Stimulated activated CD8-positive, alpha-beta memory T cell treated with anti-CD3 and anti-CD28 coated beads, Interleukin-7, amount 100 ng/mL, for 48 hours (primary cell): ENCODE data around the gene NEK5.

Source experiments
- DNase-seq, 2 donors: peaks; one replicate each; pipeline ENCODE4 v3.0.0-alpha.2; 2020; ENCODE audit warnings: low read depth in 1 of 2; ENCODE audit errors: extremely low read depth in 1 of 2

NEK5 gene

DNA sequence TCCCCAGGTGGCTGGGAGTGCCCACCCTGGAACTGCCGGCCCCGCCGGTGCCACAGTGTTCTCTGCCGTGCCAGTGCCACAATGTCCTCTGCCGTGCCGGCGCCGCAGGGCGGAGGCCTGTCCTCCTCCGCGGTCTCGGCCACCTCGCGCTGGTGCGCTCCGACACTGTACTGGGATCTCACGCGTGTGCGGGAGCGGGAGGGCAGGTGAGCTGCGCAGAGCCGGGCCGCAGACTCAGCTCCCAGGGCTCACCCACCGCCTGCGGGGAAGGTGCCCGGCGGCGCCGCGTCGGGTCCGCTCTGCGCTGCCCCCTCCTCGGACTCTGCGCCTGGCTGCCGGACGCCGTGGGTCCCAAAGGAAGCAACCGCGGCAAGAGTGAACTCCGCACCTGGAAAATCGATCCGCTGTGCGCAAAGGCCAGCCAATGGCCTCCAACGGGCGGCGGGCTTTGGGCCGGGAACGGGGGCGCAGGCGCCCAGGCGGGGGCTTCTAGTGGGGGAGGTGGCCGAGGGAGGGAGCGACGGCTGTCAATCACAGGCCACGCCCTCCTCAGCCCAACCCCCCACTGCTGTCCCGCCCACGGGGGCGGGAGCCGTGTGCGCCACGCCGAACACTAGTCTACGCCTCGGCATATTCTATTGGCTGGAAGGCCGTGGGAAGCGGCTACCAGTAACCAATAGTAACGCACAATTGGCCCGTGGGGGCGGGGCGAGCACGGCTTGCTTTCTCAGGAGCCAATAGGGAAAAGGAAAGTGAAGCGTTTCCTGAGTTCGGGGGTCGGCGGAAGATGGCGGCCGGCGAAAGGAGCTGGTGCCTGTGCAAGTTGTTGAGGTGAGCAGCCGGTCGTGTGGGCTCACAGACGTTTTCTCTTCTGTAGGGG is 117.0 kb downstream of the NEK5 start, which contains the start of gene ALG11:
Gene ALG11, plus strand, starts transcription at position 767 of the 880 bp plus-strand sequence. Its CDS starts 21 bp downstream, at position 788.
- peak; percentile 96 to 99 for DNase-seq

DNA sequence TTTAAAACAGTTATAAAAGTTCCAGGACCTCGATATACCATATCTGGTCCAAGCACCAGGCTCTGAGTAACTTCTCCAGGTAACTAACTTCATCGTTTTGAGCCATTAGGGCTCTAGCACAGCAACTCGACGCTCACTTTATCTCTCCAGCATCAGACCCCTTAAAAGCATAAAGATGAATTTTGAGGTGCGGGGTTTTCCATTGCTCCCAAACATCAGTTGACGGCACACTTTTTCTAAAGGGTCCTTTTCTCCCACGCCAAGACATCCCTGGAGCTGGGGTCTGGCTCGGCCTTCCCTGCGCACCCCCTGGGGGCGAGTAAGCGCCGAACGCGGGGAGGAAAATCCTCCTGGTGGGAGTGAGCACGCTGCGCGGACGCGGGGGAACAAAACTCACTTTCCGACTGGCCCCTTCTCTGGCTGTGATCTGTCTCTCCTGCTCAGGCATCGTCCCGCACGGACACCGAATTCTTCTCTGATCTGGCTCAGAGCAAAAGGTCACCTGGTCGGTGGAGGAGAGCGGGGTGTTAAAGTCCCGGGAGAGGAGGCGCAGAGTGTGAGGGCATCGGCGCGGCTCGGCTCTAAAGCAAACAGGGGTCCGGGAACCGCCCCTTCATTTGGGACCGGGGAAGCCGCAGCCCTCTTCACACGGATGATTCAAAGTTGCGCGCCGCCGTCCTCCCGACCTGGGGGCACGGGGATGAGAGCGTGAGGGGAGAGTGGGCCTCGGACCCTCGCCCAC is 117.8 kb downstream of the NEK5 start, which contains the start of gene ATP7B:
Gene ATP7B, minus strand, starts transcription at position 561 of the 742 bp plus-strand sequence. Its CDS starts 113 bp downstream, at position 448.
- no peak for DNase-seq

DNA sequence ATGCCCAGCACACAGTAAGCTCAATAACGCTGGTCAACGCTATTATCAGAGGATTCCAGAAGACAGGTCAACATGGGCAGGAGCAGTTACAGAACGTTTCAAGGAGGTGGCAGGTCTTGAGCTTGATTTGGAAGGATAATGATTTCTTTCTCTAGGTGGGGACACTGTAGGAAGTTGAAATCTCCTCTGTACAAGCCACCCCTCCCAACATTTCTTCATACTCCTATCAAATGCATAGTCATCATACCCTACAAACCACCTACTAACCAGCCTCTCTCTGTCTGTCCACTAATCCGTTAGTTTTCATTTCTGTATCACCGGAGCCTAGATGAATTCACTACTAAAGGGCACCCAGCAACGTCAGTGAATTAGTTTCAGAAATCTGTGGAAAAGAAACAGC is 118.9 kb downstream of the NEK5 start:
- DNase-seq, result no peak

DNA sequence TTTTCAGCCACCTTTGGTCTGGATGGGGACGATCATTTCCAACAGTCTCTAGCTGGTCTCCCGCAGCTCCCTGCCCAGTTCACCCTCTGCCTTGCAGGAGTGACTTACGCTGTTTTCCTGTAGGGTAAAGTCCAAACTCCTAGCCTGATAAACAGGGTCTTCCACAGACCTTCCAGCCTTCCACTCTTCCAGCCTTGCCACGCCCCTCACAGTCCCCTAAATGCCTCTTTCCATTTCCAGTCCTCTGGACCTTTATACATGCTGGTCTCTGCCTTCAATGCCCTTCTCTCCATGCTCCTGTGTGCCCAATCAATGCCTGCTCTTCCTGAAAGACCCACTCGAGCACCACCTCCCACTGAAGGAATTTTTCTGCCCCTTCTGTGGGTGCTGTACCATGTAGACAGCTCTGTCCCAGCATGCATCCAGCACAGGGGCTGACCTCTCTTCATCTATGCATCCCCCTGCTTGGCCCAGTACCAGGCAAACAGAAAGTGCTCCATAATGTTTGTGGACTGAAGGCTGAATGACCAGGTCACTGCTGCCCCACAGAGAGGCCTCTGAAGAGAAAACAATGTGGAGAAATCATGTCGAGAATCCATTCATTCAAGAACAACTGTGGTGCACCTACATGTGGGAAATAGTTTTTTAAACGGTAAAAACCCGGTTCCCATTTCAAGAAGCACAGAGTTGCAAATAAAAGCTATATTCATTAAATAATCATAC is 122.2 kb downstream of the NEK5 start:
- no peak for DNase-seq

DNA sequence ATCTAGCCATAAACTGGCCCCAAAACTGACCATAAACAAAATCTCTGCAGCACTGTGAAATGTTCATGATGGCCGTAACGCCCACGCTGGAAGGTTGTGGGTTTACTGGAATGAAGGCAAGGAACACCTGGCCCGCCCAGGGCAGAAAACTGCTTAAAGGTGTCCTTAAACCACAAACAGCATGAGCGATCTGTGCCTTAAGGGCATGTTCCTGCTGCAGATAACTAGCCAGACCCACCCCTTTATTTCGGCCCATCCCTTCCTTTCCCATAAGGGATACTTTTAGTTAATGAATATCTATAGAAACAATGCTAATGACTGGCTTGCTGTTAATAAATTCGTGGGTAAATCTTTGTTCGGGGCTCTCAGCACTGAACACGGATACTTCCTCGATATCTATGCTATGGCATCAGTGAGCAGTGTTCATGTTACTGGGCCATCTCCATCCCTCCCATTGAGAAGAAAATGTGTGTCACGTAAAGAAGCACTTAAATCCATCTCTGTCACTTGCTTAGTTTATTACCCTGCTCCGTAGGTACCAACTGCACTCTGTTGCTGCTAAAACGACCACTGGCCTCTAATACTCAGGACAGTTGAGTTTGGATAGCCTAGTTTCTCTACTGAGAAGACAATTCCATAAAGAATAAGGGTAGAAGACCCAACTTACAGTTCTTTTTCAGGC is 122.9 kb downstream of the NEK5 start:
- no peak for DNase-seq

DNA sequence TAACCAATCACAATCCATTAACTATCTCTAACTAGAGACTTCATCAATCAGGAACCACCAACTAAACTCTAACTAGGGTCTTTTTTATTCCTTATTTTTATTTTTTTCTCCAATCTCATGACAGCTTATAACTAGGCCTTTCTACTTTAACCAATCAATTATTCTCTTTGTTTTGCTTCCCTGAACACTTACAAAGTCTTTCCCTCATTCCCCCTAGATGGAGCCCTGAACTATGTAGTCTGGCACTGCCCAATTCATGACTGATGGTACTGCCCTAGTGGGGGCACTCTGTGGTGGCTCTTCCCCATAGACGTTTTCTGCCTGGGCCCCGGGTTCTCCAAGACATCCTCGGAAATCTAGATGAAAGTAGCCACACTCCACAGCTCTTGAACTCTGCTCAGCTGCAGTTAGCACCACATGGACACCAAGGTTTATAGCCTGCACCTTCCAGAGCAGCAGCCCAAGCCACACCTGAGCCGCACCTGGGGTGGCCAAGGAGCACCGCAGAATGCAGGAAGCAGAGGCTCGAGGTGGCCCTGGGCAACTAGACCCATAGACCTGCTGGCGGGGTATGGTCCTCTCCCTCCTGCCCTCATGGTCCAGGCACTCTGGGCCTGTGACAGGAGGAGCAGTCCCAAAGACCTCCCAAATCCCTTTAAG is 124.2 kb downstream of the NEK5 start:
- DNase-seq, result no peak

DNA sequence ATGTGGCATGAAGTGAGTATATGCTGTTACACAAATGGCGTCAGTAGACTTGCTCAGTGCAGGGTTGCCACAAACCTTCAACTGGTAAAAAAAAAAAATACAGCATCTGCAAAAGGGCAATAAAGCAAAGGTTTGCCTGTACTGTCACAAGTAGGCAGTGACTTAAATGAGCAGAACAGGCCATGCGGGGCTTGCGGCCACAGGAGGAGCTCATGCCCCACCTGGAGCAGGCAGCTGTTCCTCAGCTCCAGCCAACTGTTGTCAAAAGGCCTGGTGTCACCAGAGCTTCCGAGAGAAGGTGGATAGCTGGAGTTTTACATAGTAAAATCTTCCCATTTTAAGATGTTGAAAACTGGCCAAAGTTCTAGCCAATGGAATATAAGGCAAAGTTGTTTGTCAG is 125.3 kb downstream of the NEK5 start:
- no peak for DNase-seq

DNA sequence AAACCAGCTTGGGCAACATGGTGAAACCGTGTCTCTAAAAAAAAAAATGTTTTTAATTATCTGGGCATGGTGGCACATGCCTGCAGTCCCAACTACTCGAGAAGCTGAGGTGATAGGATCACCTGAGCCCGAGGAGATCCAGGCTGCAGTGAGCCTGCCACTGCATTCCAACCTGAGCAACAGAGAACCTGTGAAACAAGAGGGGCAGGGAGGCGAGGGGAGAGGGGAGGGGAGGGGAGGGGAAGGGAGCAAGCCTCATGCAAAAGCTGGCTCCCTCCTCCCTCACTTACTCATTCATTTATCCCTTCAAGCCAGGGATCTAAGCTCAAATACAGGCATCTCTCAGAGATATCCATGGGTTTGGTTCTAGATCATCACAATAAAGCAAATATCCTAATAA is 126.5 kb downstream of the NEK5 start:
- DNase-seq, result no peak

DNA sequence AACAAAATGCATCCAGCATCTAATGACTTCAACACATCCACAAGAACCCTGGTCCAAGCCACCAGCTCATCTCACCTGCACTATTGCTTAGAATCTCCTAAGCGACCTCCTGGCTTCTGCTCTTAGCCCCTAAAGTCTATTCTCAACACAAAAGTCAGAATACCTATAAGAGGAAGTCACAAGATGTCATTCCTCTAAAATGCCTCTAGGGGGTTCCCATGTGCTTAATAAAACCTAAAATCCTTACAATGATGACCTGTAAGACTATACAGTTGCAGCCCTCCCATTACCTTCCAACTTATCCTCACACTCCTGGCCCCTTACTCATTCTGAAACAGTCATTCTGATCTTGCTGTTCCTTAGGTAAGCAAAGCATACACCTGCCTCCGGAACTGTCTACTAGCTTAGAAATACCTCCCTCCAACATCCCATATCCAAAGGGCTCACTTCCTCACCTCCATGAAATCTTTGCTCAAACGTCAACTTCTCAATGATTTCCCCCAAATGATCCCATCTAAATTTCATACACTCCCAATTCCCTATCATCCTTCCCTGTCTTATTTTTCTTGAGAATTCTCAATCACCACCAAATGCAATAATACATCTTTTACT is 127.6 kb downstream of the NEK5 start:
- no peak for DNase-seq

DNA sequence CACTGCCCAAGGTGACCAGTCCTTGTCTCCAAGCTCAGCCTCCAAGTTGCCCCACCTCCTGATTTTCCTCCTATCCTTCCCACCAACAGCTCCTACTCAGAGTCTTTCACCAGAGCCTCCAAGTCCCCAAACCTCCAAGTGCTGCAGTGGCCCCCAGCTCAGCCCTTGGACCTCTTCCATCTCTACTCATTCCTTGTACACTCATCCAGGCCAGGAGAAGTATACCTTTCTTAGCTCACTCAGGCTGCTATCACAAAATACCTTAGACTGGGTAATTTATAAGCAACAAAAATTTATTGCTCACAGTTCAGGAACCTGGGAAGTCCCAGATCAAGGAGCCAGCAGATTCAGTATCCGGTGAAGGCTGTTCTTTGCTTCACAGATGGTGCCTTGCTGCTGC is 129.0 kb downstream of the NEK5 start:
- no peak for DNase-seq

DNA sequence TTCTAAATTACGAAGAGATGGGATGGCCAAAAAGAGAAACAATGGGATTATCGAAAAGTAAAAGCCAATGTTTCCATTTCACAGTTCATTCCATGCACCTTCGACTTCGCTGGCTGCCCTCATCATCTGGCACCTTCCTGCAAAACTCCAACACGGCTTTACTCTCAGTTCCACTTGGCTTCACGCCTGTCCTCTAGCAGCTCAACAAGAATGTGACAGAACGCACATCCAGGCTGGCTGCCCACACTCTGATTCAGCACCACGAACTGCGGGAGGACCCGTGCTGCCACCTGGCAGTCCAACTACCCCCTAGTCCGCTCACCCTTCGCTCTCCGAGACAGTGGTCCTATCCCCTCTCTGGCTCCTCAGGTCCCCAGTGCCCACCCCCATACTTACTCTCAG is 129.4 kb downstream of the NEK5 start:
- DNase-seq, result no peak

DNA sequence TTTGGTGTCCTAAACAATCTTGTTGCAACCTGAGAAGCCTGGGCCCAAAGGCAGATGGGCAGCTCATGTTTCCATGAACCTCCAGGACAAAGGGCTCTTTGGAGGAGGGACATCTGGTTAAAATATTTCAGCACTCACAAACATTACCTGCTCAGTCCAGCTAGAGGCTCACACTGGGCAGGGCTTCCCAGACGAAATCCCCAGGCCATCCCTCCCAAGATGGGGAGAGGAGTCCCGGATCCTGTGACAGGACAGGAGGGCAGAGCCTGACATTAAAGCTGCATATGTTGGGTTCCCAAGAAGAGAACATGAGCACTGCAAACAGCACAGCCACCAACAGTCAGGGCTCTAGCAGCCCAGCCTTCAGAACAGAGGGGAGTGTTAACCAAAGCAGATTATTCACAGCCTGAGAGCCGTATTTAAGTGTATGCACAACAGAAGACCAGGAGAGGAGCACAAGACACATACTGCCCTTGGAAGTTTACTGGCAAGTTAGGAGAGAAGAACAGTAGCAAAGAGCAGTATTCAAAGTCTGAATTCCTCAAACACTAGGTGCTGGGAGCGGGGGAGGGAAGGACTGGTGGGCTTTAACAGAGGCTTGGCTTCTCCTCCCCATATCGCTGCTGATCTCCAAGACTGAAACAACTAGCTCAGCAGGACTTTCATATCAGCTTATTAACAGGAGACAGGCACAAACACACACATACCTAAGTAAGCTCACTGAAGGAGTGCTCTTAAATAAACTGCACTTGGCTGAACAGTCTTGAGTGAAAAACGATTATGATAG is 130.0 kb downstream of the NEK5 start:
- no peak for DNase-seq

DNA sequence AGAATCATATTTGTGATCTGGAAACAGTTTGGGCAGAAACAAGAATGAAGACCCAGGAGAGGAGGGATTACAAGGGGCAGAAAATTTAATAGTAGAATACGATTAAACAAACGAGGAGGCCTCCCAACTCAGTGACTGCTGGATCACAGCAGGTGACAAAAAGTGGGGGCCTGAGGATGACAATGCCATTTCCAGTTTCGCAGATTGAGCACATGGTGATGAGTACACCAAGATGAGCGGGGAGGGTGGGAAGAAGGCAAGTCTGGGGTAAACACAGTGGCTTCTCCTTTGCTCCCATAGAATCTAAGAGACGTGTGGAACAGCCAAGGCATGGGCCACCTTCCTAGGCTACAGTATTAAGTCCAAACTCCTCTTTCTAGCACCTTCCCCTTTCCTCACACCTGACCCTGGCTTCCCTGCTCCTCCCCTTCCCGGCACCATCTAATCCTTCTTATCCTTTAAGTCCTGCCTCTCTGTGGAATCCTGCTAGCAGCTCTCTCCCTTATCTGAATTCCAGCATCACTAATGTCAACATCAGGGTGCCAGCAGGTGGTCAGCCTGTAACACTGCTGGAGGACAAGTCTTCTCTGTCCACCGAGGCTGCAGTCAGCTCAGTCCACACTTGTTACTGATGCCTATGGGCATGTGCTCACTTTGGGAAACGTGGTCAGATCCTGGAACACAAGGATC is 131.1 kb downstream of the NEK5 start:
- no peak for DNase-seq

DNA sequence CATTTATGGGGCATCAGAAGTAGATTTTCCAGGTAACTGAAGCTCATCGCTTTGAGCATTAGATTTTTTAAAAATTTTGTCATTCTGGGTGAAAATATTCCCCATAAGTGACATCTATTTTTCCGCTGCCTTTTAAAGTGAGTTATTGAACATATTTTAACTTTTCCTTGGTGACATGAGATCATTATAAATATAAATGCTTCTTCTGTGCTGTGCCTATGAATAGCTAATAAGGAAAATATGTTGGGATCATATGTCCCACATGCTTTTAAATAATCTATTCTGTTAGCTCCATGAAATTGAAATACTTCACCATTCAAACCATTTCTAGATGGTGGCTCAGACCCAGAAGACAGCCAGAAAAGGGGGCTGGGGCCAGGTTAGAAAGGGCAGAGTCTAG is 131.7 kb downstream of the NEK5 start:
- no peak for DNase-seq

DNA sequence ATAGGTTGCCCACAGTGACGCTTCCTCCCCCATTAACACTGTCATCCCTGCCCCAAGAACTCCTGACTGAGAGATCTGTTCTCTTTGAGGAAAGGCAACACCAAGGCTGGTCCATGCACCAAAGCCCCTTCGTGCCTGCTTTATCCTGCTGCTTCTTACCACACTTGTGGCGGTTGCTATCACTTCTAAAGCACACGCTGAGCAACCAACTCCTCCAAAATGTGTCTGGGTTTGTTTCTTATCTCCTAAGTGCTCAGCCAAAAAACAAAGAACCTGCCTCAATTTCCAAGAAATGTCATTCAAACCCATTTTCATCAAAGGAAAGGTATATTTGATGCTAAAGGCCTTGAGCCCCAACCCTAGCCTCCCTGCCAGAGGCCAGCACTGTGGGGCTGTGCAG is 132.2 kb downstream of the NEK5 start:
- no peak for DNase-seq

DNA sequence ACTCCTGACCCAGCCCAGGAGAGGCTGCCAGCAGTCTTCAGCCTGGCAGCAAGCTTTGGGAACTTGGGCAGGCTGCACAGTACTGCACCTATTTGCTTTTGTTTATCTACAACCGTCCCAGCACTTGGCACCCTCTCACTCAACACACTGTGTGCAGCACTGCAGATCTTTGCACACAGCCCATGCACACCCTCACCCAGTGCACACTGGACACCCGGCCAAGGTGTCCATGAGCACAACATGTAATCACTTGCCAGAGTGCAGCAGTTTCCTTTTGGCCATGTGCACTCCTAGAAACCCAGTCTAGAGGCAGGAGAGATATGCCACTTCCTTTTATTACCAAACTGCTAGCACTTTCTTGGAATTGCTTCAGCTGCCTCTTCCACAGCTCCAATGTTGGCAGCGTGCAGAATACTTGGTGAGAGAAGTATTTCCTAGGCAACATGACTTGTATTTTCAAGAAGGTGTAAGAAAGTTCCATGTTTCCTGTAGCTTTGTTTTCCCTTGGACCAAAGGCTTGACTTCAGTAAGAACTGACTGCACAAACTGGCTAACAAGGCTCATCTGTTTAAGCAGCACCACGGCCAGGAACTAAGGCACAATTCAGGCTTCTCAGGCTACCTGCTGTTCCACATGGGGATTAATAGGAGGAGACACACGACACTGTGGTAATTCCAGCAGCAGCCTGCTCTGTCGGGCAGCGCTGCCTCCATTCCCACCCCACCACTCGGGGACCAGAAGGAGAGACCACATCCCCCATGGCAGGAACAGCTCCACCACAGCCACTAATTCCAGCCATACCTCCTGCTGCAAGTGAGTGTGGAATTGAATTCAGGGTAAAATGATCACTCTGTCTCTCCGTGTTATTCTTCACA is 133.0 kb downstream of the NEK5 start:
- no peak for DNase-seq

DNA sequence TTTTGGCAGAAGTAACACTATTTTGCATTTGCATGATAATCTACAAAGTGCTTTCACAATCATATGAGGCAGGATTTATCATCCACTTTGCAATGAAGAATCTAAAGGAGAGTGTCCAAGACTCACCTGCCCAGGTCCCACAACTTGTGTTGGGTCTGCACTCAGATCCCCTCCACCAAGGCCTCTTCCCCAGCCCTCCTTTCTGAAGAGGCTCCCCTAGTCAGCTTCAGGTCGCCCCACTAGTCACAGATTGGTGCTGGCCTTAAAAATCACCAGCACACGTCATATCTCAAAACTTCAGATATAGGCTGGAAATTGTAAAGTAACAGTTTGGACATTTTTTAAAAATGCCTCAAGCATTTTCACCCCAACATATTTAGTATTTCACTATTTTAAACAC is 135.2 kb downstream of the NEK5 start:
- no peak for DNase-seq
